Measurements from ENCODE around the gene VAMP1.

DNA sequence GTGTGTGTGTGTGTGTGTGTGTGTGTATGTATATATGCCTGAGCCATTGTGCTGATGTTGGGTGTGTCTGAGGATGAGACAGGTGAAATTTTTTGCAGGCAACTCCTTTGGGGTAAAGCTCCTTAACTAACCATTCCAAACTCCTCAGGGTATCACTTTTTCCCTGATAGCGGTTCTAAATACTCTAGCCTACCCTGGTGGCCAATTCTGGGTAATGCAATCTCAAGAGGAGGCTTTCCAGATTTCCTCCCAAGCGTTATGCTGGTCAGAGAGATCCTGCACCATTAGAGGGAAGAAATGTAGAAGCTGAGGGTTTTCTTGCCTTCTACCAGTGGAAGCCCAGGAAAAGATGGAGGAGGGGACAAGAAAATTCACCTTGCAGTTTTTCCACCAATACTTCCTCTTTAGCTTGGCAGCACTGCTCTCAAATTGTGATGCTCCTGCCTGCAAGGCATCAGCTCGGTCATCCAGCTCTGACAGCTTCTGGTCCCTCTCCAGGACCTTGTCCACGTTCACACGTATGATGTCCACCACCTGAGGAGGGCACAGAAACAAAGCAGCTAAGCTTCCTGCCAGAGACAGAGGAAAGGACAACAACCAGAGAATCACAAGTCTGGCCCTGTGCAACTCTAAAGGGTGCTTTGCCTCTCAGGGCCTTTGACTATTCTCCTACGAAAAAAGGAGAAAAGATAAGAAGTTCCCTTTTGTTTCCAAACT, 4.9 kb downstream of the VAMP1 start:
- TF ChIP-seq CTCF (IDR thresholded peaks at IDR 0.05) (peak in 1 of 3 donors; percentile 84), POLR2A (IDR thresholded peaks at IDR 0.05) (no peak)

All from lower leg skin (tissue), 3 donors.